ENCODE data around the gene RPL36. TPM values are rescaled to one million over a fixed set of nuclear protein-coding genes. Genes with fewer than 3 reads are reported as not detected.
"Not testable (repeated sequence)": the region's sequence is repeated elsewhere in the genome, so short reads cannot be mapped to it uniquely, and the experiment has no call there.

Gene RPL36
- total and polyA plus RNA-seq, 2 donors (not counting 1 experiment from before 2014, with no cell fraction given) = 341 to 864 TPM

DNA sequence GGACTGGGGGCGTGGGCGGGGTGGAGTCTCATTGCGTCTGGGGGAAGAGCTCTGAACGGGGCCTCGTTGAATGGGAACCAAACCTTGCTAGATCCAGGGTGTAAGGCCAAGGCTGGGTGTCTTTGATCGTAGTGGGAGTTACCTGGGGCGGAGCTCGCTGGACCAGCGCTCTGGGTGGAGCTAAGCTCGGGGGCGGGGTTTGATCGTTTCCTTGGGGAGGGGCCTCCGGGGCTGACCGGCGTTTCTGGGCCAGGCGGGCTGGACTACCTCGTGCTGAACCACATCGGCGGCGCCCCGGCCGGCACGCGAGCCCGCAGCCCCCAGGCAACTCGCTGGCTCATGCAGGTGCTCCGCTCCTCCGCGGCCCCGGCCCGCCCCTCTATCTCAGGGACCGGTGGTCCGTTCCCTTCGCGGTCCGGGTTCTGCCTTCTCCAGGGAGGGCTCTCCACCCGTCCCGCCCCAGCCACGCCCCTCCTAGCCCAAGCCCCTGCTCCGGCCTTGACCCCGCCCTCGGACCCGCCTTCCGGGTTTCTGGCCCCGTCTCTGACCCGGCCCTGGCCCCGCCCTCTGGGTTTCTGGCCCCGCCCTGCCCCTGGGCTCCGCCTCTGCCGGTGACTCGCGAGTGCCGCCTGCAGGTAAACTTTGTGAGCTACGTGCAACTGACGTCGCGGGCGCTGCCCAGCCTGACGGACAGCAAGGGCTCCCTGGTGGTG lies 3.3 kb upstream of the RPL36 start:
- H3K79me2 ChIP-seq (ENCODE audit: control insufficient read depth, insufficient read depth, low read length) = peaks cover 17% of the 10 kb centered on the region
- peaks cover 3% of the 10 kb centered on the region for H3K27me3 ChIP-seq (ENCODE audit: control insufficient read depth, insufficient read depth, low read length)
- H4K20me1 ChIP-seq (ENCODE audit: control insufficient read depth, extremely low read depth, insufficient read depth, low read length) = no peaks in the 10 kb centered on the region
- DNase-seq (ENCODE audit: low read depth in 2 of 2) = peak; percentile 74 to 92
- H3K36me3 ChIP-seq (ENCODE audit: control insufficient read depth, insufficient read depth, low read length) = peaks cover 6% of the 10 kb centered on the region
- peak overlapping the region; percentile 42 to 63 (median 56) for H3K4me3 ChIP-seq (replicated peaks in 1 of 4; ENCODE audit: control extremely low read depth in 1 of 4, insufficient read depth in 1 of 4, low read depth in 3 of 4, low read length in 4 of 4)
- H2AFZ ChIP-seq (ENCODE audit: low read length) = peak overlapping the region; percentile 68
- peak overlapping the region; percentile 59 for H3K4me2 ChIP-seq (ENCODE audit: extremely low read depth, insufficient read depth, low read length)
- H3K27ac ChIP-seq (ENCODE audit: insufficient read depth, low read length) = peak overlapping the region; percentile 45
- H3K4me1 ChIP-seq (ENCODE audit: control insufficient read depth, extremely low read depth, insufficient read depth, low read length) = no peaks in the 10 kb centered on the region
- H3K9ac ChIP-seq (ENCODE audit: insufficient read depth, low read length) = no peak overlapping the region
- H3K9me3 ChIP-seq (ENCODE audit: control insufficient read depth, insufficient read depth, low read depth, low read length) = no peaks in the 10 kb centered on the region
- TF ChIP-seq, protein P1, sequence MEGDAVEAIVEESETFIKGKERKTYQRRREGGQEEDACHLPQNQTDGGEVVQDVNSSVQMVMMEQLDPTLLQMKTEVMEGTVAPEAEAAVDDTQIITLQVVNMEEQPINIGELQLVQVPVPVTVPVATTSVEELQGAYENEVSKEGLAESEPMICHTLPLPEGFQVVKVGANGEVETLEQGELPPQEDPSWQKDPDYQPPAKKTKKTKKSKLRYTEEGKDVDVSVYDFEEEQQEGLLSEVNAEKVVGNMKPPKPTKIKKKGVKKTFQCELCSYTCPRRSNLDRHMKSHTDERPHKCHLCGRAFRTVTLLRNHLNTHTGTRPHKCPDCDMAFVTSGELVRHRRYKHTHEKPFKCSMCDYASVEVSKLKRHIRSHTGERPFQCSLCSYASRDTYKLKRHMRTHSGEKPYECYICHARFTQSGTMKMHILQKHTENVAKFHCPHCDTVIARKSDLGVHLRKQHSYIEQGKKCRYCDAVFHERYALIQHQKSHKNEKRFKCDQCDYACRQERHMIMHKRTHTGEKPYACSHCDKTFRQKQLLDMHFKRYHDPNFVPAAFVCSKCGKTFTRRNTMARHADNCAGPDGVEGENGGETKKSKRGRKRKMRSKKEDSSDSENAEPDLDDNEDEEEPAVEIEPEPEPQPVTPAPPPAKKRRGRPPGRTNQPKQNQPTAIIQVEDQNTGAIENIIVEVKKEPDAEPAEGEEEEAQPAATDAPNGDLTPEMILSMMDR (conservative IDR thresholded peaks at IDR 0.05 in 1 of 2, IDR thresholded peaks at IDR 0.05 in 1 of 2; ENCODE audit: low read depth in 1 of 2, low read length in 2 of 2) = peak; percentile 72 to 79
- TF ChIP-seq EZH2 (IDR thresholded peaks at IDR 0.05; ENCODE audit: low read length, missing control alignments) = no peak

DNA sequence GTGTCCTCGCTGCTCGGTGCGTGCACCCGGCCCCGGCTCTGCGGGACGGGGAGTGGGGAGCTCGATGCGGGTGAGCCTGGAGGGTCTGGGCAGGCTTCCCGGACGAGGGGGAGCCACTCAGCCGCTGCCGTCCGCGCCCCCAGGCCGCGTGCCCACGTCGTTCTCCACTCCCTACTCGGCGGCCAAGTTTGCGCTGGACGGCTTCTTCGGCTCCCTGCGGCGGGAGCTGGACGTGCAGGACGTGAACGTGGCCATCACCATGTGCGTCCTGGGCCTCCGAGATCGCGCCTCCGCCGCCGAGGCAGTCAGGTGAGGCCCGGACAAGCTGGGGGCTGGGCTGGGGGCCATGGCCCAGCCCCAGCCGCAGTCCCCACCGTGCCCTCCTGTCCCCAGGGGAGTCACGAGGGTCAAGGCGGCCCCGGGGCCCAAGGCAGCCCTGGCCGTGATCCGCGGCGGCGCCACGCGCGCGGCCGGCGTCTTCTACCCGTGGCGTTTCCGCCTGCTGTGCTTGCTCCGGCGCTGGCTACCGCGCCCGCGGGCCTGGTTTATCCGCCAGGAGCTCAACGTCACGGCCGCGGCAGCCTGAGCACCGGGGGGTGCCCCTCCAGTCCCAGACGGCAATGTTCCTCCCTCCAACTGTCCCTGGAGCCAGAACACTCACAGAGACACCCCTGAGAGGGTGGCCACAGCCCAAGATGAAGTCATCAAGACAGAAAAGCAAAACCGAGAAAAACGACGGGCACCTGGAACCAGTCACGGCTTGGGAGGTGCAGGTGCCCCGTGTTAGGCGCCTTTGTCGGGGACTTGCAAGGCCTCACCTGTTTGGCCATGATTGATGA lies 2.5 kb upstream of the RPL36 start:
- no peaks in the 10 kb centered on the region for H3K9me3 ChIP-seq (ENCODE audit: control insufficient read depth, insufficient read depth, low read depth, low read length)
- H3K27me3 ChIP-seq (ENCODE audit: control insufficient read depth, insufficient read depth, low read length) = no peaks in the 10 kb centered on the region
- no peak overlapping the region for H3K4me2 ChIP-seq (ENCODE audit: extremely low read depth, insufficient read depth, low read length)
- TF ChIP-seq, protein P1 (conservative IDR thresholded peaks at IDR 0.05 in 1 of 2, IDR thresholded peaks at IDR 0.05 in 1 of 2; ENCODE audit: low read depth in 1 of 2, low read length in 2 of 2) = no peak
- TF ChIP-seq EZH2 (IDR thresholded peaks at IDR 0.05; ENCODE audit: low read length, missing control alignments) = no peak
- peak overlapping the region; percentile 68 for H2AFZ ChIP-seq (ENCODE audit: low read length)
- H4K20me1 ChIP-seq (ENCODE audit: control insufficient read depth, extremely low read depth, insufficient read depth, low read length) = no peaks in the 10 kb centered on the region
- no peak overlapping the region for H3K9ac ChIP-seq (ENCODE audit: insufficient read depth, low read length)
- peaks cover 12% of the 10 kb centered on the region for H3K36me3 ChIP-seq (ENCODE audit: control insufficient read depth, insufficient read depth, low read length)
- H3K4me1 ChIP-seq (ENCODE audit: control insufficient read depth, extremely low read depth, insufficient read depth, low read length) = peaks cover 2% of the 10 kb centered on the region
- H3K27ac ChIP-seq (ENCODE audit: insufficient read depth, low read length) = no peak overlapping the region
- H3K79me2 ChIP-seq (ENCODE audit: control insufficient read depth, insufficient read depth, low read length) = peaks cover 25% of the 10 kb centered on the region
- DNase-seq (ENCODE audit: low read depth in 2 of 2) = no peak
- peak overlapping the region in 2 of 4 experiments; percentile 19 to 62 for H3K4me3 ChIP-seq (replicated peaks in 1 of 4; ENCODE audit: control extremely low read depth in 1 of 4, insufficient read depth in 1 of 4, low read depth in 3 of 4, low read length in 4 of 4)

DNA sequence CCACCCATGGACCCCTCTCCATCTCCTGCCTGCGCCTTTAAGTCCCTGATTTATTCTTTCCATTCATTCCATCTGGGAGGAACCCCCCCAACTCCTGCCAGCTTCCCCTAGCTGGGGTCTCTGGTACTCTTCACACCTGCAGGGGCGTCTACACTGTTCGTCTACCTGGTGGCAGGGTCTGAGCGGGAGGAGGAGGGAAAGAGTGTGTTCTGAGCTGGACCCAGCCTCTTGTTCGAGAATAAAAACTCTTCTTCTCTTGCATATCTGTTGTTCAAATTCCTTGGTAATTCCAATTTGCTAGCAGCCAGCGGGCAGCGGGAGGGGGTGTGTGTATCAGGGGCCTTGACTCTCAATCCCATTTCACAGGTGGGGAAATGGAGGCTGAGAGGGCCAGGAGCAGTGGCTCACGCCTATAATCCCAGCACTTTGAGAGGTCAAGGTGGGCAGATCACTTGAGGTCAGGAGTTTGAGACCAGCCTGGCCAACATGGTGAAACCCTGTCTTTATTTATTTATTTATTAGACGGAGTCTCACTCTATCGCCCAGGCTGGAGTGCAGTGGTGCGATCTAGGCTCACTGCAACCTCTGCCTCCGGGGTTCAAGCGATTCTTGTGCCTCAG lies 1.7 kb upstream of the RPL36 start:
- not testable (repeated sequence) for H3K27me3 ChIP-seq (ENCODE audit: control insufficient read depth, insufficient read depth, low read length); H3K9me3 ChIP-seq (ENCODE audit: control insufficient read depth, insufficient read depth, low read depth, low read length); H3K4me1 ChIP-seq (ENCODE audit: control insufficient read depth, extremely low read depth, insufficient read depth, low read length); H3K4me2 ChIP-seq (ENCODE audit: extremely low read depth, insufficient read depth, low read length); H4K20me1 ChIP-seq (ENCODE audit: control insufficient read depth, extremely low read depth, insufficient read depth, low read length); H3K27ac ChIP-seq (ENCODE audit: insufficient read depth, low read length); H3K4me3 ChIP-seq (replicated peaks in 1 of 4; ENCODE audit: control extremely low read depth in 1 of 4, insufficient read depth in 1 of 4, low read depth in 3 of 4, low read length in 4 of 4); H3K9ac ChIP-seq (ENCODE audit: insufficient read depth, low read length); DNase-seq (ENCODE audit: low read depth in 2 of 2); H2AFZ ChIP-seq (ENCODE audit: low read length)
- Histone ChIP-seq H3K79me2 (ENCODE audit: control insufficient read depth, insufficient read depth, low read length) (peaks cover 33% of the 10 kb centered on the region), H3K36me3 (ENCODE audit: control insufficient read depth, insufficient read depth, low read length) (peaks cover 20% of the 10 kb centered on the region)
